K562 (cell line): Measurements from ENCODE around the gene PHF12. TPM values are rescaled to one million over a fixed set of nuclear protein-coding genes. Genes with fewer than 3 reads are reported as not detected.

Source experiments
- ADNP ChIP-seq: fragments of 200-800 bp; sonication (Bioruptor generic); IDR thresholded peaks from 2 replicates; pipeline ENCODE4 v1.6.1; 2016; ENCODE audit warnings: missing genetic modification characterization, missing compliant biosample characterization
- ARHGAP35 ChIP-seq: fragments of 450-650 bp; IDR thresholded peaks from 2 replicates; pipeline ENCODE4 v1.6.1; 2018; ENCODE audit not compliant: partially characterized antibody
- ATF1 ChIP-seq, 2 experiments: fragments of 450-650 bp in 1 of 2; IDR thresholded peaks; 2 replicates each; pipeline ENCODE4 v1.6.1; 2016; ENCODE audit warnings: missing compliant biosample characterization in 1 of 2, missing genetic modification characterization in 1 of 2
- BHLHE40 ChIP-seq: IDR thresholded peaks from 2 replicates; pipeline ENCODE4 v1.6.1; 2011; ENCODE audit warnings: low read length, improper control_type of control experiment
- CTCFL ChIP-seq: IDR thresholded peaks from 2 replicates; pipeline ENCODE4 v1.6.1; 2011; ENCODE audit warnings: borderline replicate concordance, low read depth, mild to moderate bottlenecking, moderate library complexity, low read length; ENCODE audit not compliant: insufficient read depth, poor library complexity, severe bottlenecking
- DNMT1 ChIP-seq: fragments of 450-650 bp; IDR thresholded peaks from 2 replicates; pipeline ENCODE4 v1.6.1; 2016; ENCODE audit warnings: antibody characterized with exemption, mild to moderate bottlenecking
- FOXA3 ChIP-seq, 2 experiments: fragments of 450-650 bp in 1 of 2; sonication (generic) in 1 of 2; formaldehyde crosslinking; IDR thresholded peaks in 1 of 2; conservative IDR thresholded peaks in 1 of 2; 2 replicates each; pipeline versions ENCODE4 v1.4.0 to v1.8.0; 2020 to 2022; ENCODE audit warnings: mild to moderate bottlenecking in 2 of 2, missing genetic modification reagents in 1 of 2
- KDM4B ChIP-seq, 2 experiments: fragments of 450-650 bp in 1 of 2; sonication (generic) in 1 of 2; IDR thresholded peaks; 2 replicates each; pipeline ENCODE4 v1.6.1; 2016 to 2017; ENCODE audit warnings: borderline replicate concordance in 2 of 2, antibody characterized with exemption in 1 of 2, low read depth in 1 of 2, mild to moderate bottlenecking in 1 of 2
- MTF1 ChIP-seq: fragments of 250-450 bp; sonication (Bioruptor Pico); IDR thresholded peaks from 2 replicates; pipeline ENCODE4 v1.9.0; 2021; ENCODE audit warnings: moderate library complexity, mild to moderate bottlenecking, inconsistent platforms, borderline replicate concordance
- NFIC ChIP-seq: fragments of 450-650 bp; IDR thresholded peaks from 2 replicates; pipeline ENCODE4 v1.6.1; 2017; ENCODE audit warnings: mild to moderate bottlenecking, inconsistent platforms
- NFYB ChIP-seq: IDR thresholded peaks from 2 replicates; pipeline ENCODE4 v1.6.1; 2011; ENCODE audit warnings: mild to moderate bottlenecking, moderate library complexity; ENCODE audit not compliant: insufficient read length; ENCODE audit errors: extremely low read depth
- SMAD1 ChIP-seq: fragments of 150-350 bp; IDR thresholded peaks from 2 replicates; pipeline ENCODE4 v1.6.1; 2014; ENCODE audit warnings: low read length, low read depth; ENCODE audit not compliant: partially characterized antibody
- TEAD1 ChIP-seq, 2 experiments: fragments of 450-650 bp in 1 of 2; sonication (generic) in 1 of 2; formaldehyde crosslinking; IDR thresholded peaks; 2 replicates each; pipeline versions ENCODE4 v1.4.0 to v1.8.0; 2020 to 2022; ENCODE audit warnings: mild to moderate bottlenecking in 2 of 2, missing genetic modification reagents in 1 of 2
- THAP12 ChIP-seq: fragments of 250-450 bp; sonication (Bioruptor Pico); IDR thresholded peaks from 2 replicates; pipeline ENCODE4 v1.9.0; 2021; ENCODE audit warnings: mild to moderate bottlenecking, inconsistent platforms
- YBX1 ChIP-seq: fragments of 450-650 bp; IDR thresholded peaks from 2 replicates; pipeline ENCODE4 v1.7.1; 2016; ENCODE audit warnings: mild to moderate bottlenecking
- ZKSCAN1 ChIP-seq: fragments of 150-350 bp; IDR thresholded peaks from 2 replicates; pipeline ENCODE4 v1.6.1; 2016; ENCODE audit warnings: low read depth, low read length
- polyA plus RNA-seq, 8 experiments: library from polyadenylated mRNA; depleted of rRNA in 4 of 8; stranded (reverse) in 5 of 8; unstranded in 3 of 8; fragments of >200 nt; fragmentation: Nextera tagmentation in 2 of 8; fragmentation: Illumina TruSeq in 1 of 8; extraction: Ambion mirVana in 2 of 8; extraction: Trizol in 1 of 8; gene quantifications; 2 replicates each; pipeline versions ENCODE4 v1.2.1 to v1.2.3, GENCODE V29; 2011 to 2014; ENCODE audit warnings: inconsistent platforms in 1 of 8, missing spikeins in 1 of 8
- total RNA-seq, 7 experiments: library from RNA; depleted of rRNA in 6 of 7; stranded (reverse); fragments of >200 nt in 6 of 7; fragmentation: Illumina TruSeq in 2 of 7; extraction: Trizol in 2 of 7; gene quantifications; 2 replicates each; pipeline versions ENCODE4 v1.2.1 to v1.2.3, GENCODE V29; 2011 to 2021; ENCODE audit warnings: low replicate concordance in 1 of 7
- TF ChIP-seq, protein P1 (sequence below): fragments of 450-650 bp; IDR thresholded peaks from 2 replicates; pipeline ENCODE4 v1.6.1; 2017; ENCODE audit warnings: antibody characterized with exemption, mild to moderate bottlenecking
- TF ChIP-seq, protein P2 (sequence below): fragments of 250-450 bp; sonication (Bioruptor Pico); IDR thresholded peaks from 2 replicates; pipeline ENCODE4 v1.8.0; 2022; ENCODE audit warnings: moderate library complexity, mild to moderate bottlenecking, inconsistent platforms

Gene PHF12
- total and polyA plus RNA-seq, 9 of the 15 experiments (the other 6 are each of a cell fraction or from before 2014, with no cell fraction given): 0.82 to 31.3 (median 13.5) TPM

- peak in 1 of 2 experiments; percentile 68; a peak in 1 of 4 replicates for TF ChIP-seq FOXA3 (CRISPR knock-in tag; conservative IDR thresholded peaks at IDR 0.05 in 1 of 2, IDR thresholded peaks at IDR 0.05 in 1 of 2)
- TF ChIP-seq SMAD1: peak; percentile 30
- no peak for TF ChIP-seq ATF1 (CRISPR knock-in tag; IDR thresholded peaks at IDR 0.05)
- peak; percentile 53; the same call in 1 of the 2 replicates for TF ChIP-seq ATF1 (tag; IDR thresholded peaks at IDR 0.05)
- no peak for TF ChIP-seq ARHGAP35
- no peak for TF ChIP-seq ZKSCAN1
- no peak for TF ChIP-seq ADNP (tag)
- peak; percentile 30; the same call in 1 of the 2 replicates for TF ChIP-seq THAP12
- TF ChIP-seq KDM4B (IDR thresholded peaks at IDR 0.05; ENCODE audit: borderline replicate concordance in 2 of 2, low read depth in 1 of 2): 0 out of 4 replicates have a peak, but pooled peaks of 1 of the 2 experiments have one; percentile 66
- TF ChIP-seq TEAD1 (CRISPR knock-in tag; IDR thresholded peaks at IDR 0.05): no peak
- TF ChIP-seq YBX1: no peak
- TF ChIP-seq DNMT1: no peak; the same call in 1 of the 2 replicates
- no peak for TF ChIP-seq CTCFL
- peak; percentile 98 for TF ChIP-seq NFYB
- no peak for TF ChIP-seq MTF1 (CRISPR knock-in tag)
- TF ChIP-seq, protein P1, sequence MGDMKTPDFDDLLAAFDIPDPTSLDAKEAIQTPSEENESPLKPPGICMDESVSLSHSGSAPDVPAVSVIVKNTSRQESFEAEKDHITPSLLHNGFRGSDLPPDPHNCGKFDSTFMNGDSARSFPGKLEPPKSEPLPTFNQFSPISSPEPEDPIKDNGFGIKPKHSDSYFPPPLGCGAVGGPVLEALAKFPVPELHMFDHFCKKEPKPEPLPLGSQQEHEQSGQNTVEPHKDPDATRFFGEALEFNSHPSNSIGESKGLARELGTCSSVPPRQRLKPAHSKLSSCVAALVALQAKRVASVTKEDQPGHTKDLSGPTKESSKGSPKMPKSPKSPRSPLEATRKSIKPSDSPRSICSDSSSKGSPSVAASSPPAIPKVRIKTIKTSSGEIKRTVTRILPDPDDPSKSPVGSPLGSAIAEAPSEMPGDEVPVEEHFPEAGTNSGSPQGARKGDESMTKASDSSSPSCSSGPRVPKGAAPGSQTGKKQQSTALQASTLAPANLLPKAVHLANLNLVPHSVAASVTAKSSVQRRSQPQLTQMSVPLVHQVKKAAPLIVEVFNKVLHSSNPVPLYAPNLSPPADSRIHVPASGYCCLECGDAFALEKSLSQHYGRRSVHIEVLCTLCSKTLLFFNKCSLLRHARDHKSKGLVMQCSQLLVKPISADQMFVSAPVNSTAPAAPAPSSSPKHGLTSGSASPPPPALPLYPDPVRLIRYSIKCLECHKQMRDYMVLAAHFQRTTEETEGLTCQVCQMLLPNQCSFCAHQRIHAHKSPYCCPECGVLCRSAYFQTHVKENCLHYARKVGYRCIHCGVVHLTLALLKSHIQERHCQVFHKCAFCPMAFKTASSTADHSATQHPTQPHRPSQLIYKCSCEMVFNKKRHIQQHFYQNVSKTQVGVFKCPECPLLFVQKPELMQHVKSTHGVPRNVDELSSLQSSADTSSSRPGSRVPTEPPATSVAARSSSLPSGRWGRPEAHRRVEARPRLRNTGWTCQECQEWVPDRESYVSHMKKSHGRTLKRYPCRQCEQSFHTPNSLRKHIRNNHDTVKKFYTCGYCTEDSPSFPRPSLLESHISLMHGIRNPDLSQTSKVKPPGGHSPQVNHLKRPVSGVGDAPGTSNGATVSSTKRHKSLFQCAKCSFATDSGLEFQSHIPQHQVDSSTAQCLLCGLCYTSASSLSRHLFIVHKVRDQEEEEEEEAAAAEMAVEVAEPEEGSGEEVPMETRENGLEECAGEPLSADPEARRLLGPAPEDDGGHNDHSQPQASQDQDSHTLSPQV: peak; percentile 93
- TF ChIP-seq, protein P2, sequence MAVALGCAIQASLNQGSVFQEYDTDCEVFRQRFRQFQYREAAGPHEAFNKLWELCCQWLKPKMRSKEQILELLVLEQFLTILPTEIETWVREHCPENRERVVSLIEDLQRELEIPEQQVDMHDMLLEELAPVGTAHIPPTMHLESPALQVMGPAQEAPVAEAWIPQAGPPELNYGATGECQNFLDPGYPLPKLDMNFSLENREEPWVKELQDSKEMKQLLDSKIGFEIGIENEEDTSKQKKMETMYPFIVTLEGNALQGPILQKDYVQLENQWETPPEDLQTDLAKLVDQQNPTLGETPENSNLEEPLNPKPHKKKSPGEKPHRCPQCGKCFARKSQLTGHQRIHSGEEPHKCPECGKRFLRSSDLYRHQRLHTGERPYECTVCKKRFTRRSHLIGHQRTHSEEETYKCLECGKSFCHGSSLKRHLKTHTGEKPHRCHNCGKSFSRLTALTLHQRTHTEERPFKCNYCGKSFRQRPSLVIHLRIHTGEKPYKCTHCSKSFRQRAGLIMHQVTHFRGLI (CRISPR knock-in tag): no peak
- peak; percentile 63 for TF ChIP-seq BHLHE40
- no peak for TF ChIP-seq NFIC
These were observed 90.9 kb downstream of the PHF12 start (continued) for GRCh38 chr17:28860363-28860808.
